GM23338 (cell line): Measurements from ENCODE around the gene KLHL8. TPM values are rescaled to one million over a fixed set of nuclear protein-coding genes. Genes with fewer than 3 reads are reported as not detected.

Experiments
- CTCF ChIP-seq, 2 experiments: fragments of 200-600 bp in 1 of 2; sonication (generic) in 1 of 2; conservative IDR thresholded peaks; 2 replicates each; pipeline versions ENCODE4 v1.5.1 to v1.6.1; 2016 to 2017; ENCODE audit warnings: antibody characterized with exemption in 2 of 2, low read depth in 2 of 2, mild to moderate bottlenecking in 2 of 2, moderate library complexity in 1 of 2
- ETS1 ChIP-seq: IDR thresholded peaks from 2 replicates; pipeline ENCODE4 v1.6.1; 2016; ENCODE audit warnings: antibody characterized with exemption
- EZH2 ChIP-seq: fragments of 200-600 bp; sonication (generic); IDR thresholded peaks from one replicate; pipeline ENCODE4 v1.8.0; 2017; ENCODE audit warnings: antibody characterized with exemption, mild to moderate bottlenecking, low read depth; ENCODE audit not compliant: unreplicated experiment
- EZH2phosphoT487 ChIP-seq: fragments of 200-600 bp; sonication (generic); IDR thresholded peaks from one replicate; pipeline ENCODE4 v1.8.1; 2018; ENCODE audit warnings: antibody characterized with exemption; ENCODE audit not compliant: unreplicated experiment
- JUNB ChIP-seq: IDR thresholded peaks from one replicate; pipeline ENCODE4 v1.6.1; 2016; ENCODE audit warnings: antibody characterized with exemption; ENCODE audit not compliant: unreplicated experiment
- POLR2AphosphoS5 ChIP-seq: IDR thresholded peaks from 2 replicates; pipeline ENCODE4 v1.6.1; 2016; ENCODE audit warnings: antibody characterized with exemption, low read depth
- STAT1 ChIP-seq: IDR thresholded peaks from one replicate; pipeline ENCODE4 v1.6.1; 2016; ENCODE audit warnings: antibody characterized with exemption; ENCODE audit not compliant: unreplicated experiment
- ZNF331 ChIP-seq: fragments of 250-450 bp; sonication (Bioruptor Pico); IDR thresholded peaks from 2 replicates; pipeline ENCODE4 v1.5.0; 2020; ENCODE audit warnings: low read depth, mild to moderate bottlenecking, moderate library complexity
- ZNF462 ChIP-seq: fragments of 250-450 bp; sonication (Bioruptor Pico); IDR thresholded peaks from 2 replicates; pipeline ENCODE4 v1.5.0; 2020; ENCODE audit warnings: mild to moderate bottlenecking, moderate library complexity
- polyA plus RNA-seq: library from polyadenylated mRNA; unstranded; fragments of >200 nt; fragmentation: Nextera tagmentation; extraction: Ambion mirVana; gene quantifications from 2 replicates; pipeline ENCODE4 v1.2.1, GENCODE V29; 2016
- total RNA-seq: library from RNA; depleted of rRNA; stranded (reverse); fragments of >200 nt; shearing (Covaris generic); gene quantifications from 2 replicates; pipeline ENCODE4 v1.2.3, GENCODE V29; 2014

The KLHL8 gene
- total and polyA plus RNA-seq, 2 experiments from 2014 or later, result 3.3 to 7.2 TPM

GRCh38 chr4:87192145-87192919 lies 28.1 kb downstream of the KLHL8 start (continued):
- TF ChIP-seq ZNF462 (CRISPR knock-in tag) (no peak), JUNB (no peak), ZNF331 (CRISPR knock-in tag) (no peak), POLR2AphosphoS5 (no peak), EZH2phosphoT487 (no peak), CTCF (conservative IDR thresholded peaks at IDR 0.05; ENCODE audit: low read depth in 2 of 2) (no peak), EZH2 (no peak), STAT1 (no peak), ETS1 (no peak)
